Mononuclear cell (primary cell): ENCODE data around the gene EIF2B5. TPM values are rescaled to one million over a fixed set of nuclear protein-coding genes. Genes with fewer than 3 reads are reported as not detected.
A peak's percentile ranks its signal among the peaks of the same experiment; 100 is the strongest.
"Not testable (repeated sequence)": the region's sequence is repeated elsewhere in the genome, so short reads cannot be mapped to it uniquely, and the experiment has no call there.

Experiments used
- H3K27me3 ChIP-seq: 2 replicates; pipeline ENCODE4 v1.6.0; 2011; ENCODE audit warnings: low read length, control low read depth; ENCODE audit not compliant: insufficient read depth
- H3K4me1 ChIP-seq: 2 replicates; pipeline ENCODE4 v1.5.1; 2011; ENCODE audit warnings: mild to moderate bottlenecking, low read length, control low read depth; ENCODE audit not compliant: insufficient read depth
- H3K4me3 ChIP-seq: 2 replicates; pipeline ENCODE4 v1.5.1; 2011; ENCODE audit warnings: mild to moderate bottlenecking, low read length, moderate library complexity
- H3K9me3 ChIP-seq: 2 replicates; pipeline ENCODE4 v1.5.1; 2011; ENCODE audit warnings: low read depth, mild to moderate bottlenecking, control low read depth, low read length
- total RNA-seq: library from RNA; depleted of rRNA; stranded (reverse); fragments of >200 nt; gene quantifications from one replicate; pipeline ENCODE4 v1.2.3, GENCODE V29; 2012

The EIF2B5 gene
- total RNA-seq, 1 donor = 41.0 TPM

DNA sequence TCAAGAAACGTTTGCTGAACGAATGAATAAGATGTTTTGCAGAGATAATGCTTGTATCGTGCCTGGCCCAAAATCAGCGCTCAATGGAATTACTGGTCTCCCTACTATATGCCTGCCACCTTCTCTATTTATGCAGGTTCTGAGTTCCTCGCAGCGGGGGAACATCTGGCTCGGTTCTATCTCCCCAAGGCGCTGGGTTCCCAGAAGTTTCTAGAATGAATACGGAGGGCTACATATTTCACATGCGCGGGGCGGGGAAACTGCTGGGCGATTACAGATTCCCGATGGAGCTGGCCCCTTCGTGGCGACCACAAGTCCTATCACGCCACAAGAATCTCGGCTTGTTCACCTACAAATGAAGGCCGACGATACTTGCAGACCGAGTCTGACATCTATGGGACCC lies 411 bp upstream of the EIF2B5 start:
- Histone ChIP-seq H3K4me3 (peak overlapping the region; percentile 92), H3K27me3 (no peaks in the 10 kb centered on the region), H3K4me1 (peaks cover 32% of the 10 kb centered on the region), H3K9me3 (no peaks in the 10 kb centered on the region)

DNA sequence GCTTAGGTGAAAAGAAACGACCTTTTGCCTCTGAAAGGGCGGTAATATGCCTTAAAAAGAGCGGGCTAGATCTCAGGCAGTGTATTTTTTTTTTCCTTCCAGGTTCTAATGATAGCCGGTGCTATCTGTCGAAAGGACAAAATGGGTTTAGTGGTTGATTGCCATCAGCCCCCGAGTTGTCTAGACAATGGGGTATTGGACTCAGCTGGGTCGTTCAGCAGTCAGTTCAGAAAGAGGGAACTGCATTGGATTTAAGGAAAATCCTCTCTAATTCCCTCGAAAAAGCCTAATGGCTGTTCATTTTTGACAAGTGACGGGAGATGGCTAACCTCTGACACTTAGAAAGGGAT lies 728 bp downstream of the EIF2B5 start:
- H3K4me3 ChIP-seq = peak overlapping the region; percentile 92
- no peaks in the 10 kb centered on the region for H3K9me3 ChIP-seq
- H3K27me3 ChIP-seq = no peaks in the 10 kb centered on the region
- peaks cover 32% of the 10 kb centered on the region for H3K4me1 ChIP-seq

DNA sequence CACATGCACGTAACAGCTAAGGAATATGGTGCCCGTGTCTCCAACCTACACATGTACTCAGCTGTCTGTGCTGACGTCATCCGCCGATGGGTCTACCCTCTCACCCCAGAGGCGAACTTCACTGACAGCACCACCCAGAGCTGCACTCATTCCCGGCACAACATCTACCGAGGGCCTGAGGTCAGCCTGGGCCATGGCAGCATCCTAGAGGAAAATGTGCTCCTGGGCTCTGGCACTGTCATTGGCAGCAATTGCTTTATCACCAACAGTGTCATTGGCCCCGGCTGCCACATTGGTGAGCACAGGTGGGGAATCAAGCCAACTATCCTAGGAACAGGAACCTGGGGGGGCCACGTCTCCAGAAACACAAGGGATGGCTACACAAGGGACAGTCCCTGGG lies 5.3 kb downstream of the EIF2B5 start:
- Histone ChIP-seq H3K27me3 (no peaks in the 10 kb centered on the region), H3K9me3 (no peaks in the 10 kb centered on the region), H3K4me3 (no peak overlapping the region)

DNA sequence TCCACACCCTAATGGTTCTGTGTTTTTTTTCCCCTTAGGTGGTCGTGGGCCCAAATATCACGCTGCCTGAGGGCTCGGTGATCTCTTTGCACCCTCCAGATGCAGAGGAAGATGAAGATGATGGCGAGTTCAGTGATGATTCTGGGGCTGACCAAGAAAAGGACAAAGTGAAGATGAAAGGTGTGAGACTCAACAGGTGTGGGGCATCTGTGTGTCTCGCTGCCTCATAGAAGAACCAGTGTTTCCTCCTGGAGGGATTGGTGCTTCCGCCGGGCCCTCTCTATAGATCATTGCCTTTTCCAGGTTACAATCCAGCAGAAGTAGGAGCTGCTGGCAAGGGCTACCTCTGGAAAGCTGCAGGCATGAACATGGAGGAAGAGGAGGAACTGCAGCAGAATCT lies 7.0 kb downstream of the EIF2B5 start:
- Histone ChIP-seq H3K4me3 (no peak overlapping the region), H3K4me1 (peaks cover 3% of the 10 kb centered on the region), H3K27me3 (no peaks in the 10 kb centered on the region), H3K9me3 (no peaks in the 10 kb centered on the region)

More for the DNA sequence above, 5.3 kb downstream of the EIF2B5 start:
- H3K4me1 ChIP-seq = peaks cover 21% of the 10 kb centered on the region

DNA sequence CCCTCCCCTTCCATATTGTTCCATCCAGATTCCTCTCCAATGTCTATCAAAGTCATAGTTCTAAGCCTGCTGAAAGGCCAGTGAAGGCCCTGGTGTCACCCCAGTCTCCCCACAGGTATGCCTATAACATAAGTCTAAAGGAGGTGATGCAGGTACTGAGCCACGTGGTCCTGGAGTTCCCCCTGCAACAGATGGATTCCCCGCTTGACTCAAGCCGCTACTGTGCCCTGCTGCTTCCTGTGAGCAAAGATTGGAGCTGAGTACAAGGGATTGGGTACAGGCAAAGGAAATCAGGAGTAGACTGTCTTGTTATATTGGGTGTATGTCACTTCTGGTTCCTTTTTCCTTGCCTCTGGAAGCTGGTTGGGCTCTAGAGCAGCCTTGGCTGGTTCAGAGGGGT lies 8.2 kb downstream of the EIF2B5 start:
- Histone ChIP-seq H3K4me3 (no peak overlapping the region), H3K27me3 (no peaks in the 10 kb centered on the region), H3K4me1 (no peaks in the 10 kb centered on the region), H3K9me3 (no peaks in the 10 kb centered on the region)

DNA sequence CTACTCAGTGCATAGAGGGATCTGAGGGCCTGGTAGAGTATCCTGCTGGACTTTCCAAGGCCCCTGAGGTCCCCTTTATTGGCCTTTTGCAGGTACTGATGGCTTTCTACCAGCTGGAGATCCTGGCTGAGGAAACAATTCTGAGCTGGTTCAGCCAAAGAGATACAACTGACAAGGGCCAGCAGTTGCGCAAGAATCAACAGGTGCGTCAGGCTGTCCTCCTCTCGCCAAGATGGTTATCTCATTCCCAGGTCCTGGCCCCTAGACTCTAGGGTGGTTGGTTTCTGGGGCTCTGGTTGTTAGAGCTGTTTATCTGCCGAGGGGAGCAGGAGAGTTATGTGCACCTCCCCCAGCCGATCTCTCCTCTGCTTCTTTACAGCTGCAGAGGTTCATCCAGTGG lies 9.3 kb downstream of the EIF2B5 start:
- Histone ChIP-seq H3K27me3 (no peaks in the 10 kb centered on the region), H3K9me3 (no peaks in the 10 kb centered on the region), H3K4me3 (no peak overlapping the region), H3K4me1 (no peaks in the 10 kb centered on the region)

DNA sequence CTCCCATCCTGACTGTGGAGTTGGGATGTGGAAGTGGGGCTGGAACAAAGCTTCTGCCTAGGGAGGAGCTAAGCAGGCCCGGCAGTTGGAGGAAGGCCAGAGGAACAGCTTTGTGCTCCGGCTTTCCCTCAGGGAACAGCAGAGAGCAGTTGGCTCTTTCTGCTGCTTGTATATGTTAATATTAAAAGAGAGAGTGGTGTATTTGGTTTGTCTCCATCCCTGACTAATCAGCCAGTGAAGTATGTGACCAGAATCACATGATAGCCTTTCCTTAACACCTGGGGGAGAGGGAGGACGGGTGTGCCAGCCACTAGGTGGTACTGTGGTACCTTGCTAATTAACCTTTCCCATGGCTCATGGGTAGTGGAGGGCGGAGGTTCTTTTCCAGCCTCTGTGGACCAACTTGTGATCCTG lies 10.0 kb downstream of the EIF2B5 start:
- Histone ChIP-seq H3K4me3 (no peak overlapping the region), H3K27me3 (no peaks in the 10 kb centered on the region), H3K4me1 (no peaks in the 10 kb centered on the region), H3K9me3 (no peaks in the 10 kb centered on the region)

DNA sequence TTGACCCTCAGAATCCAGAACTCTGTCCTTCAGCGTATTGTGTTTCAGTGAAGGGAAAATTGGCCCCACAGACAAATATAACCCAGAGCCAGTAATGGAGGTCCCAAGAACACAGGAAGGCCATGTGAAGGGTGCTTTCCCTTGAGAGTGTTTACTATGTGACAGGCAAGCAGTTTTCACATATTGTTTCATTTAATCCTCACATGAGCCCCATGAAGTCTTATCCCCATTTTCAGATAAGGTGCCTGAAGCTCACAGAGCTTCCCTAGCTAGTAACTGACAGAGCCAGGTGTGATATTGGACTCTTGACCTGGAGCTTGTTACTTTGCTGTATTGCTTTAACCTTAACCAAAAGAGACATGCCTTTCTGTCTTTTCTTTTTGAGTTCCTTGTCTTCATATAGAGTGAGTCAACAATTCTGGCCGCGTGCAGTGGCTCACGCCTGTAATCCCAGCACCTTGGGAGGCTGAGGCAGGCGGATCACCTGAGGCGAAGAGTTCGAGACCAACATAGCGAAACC lies 10.7 kb downstream of the EIF2B5 start:
- no peaks in the 10 kb centered on the region for H3K9me3 ChIP-seq
- no peaks in the 10 kb centered on the region for H3K4me1 ChIP-seq
- no peak overlapping the region for H3K4me3 ChIP-seq
- no peaks in the 10 kb centered on the region for H3K27me3 ChIP-seq

DNA sequence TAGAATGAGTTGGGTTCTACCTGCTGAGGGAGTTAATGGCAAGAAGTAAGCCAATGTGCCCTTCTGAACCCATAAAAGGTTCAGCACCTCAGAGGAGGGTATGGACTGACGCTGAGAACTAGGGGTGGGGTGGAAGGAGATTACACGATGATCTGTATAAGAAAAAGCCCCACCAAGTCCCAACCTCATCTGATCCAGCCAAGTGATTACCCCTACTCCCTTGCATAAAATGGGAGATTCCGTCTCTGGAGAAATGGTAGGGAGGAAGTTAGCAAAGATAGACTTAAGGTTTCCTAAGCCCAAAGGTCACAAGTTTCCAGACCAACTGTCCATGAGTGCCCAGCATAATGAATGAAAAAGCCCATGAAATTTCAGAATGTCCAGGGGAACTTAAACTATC lies 12.9 kb downstream of the EIF2B5 start:
- no peaks in the 10 kb centered on the region for H3K4me1 ChIP-seq
- no peak overlapping the region for H3K4me3 ChIP-seq
- no peaks in the 10 kb centered on the region for H3K27me3 ChIP-seq
- no peaks in the 10 kb centered on the region for H3K9me3 ChIP-seq

DNA sequence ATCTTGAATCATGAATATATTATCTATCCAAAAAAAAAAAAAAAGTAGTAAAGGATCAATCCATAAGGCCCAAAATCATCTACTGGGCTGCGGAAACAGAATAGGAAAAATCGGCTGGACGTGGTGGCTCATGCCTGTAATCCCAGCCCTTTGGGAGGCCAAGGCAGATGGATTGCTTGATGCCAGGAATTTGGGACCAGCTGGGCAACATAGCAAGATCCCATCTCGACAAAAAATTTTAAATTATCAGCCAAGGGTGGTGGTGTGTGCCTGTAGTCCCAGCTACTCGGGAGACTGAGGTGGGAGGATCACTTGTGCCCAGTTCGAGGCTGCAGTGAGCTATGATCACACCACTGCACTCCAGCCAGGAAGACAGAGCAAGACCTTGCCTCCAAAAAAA lies 14.0 kb downstream of the EIF2B5 start:
- Histone ChIP-seq H3K27me3 (no peaks in the 10 kb centered on the region), H3K9me3 (no peaks in the 10 kb centered on the region), H3K4me3 (no peak overlapping the region), H3K4me1 (no peaks in the 10 kb centered on the region)

DNA sequence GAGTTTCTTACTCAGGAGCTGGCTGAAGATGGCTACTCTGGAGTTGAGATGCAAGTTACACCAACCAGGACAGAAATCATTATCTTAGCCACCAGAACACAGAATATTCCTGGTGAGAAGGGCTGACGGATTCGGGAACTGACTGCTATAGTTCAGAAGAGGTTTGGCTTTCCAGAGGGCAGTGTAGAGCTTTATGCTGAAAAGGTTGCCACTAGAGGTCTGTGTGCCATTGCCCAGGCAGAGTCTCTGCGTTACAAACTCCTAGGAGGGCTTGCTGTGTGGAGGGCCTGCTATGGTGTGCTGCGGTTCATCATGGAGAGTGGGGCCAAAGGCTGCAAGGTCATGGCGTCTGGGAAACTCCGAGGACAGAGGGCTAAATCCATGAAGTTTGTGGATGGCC lies 14.6 kb downstream of the EIF2B5 start:
- not testable (repeated sequence) for H3K9me3 ChIP-seq, H3K4me1 ChIP-seq, H3K27me3 ChIP-seq, H3K4me3 ChIP-seq

DNA sequence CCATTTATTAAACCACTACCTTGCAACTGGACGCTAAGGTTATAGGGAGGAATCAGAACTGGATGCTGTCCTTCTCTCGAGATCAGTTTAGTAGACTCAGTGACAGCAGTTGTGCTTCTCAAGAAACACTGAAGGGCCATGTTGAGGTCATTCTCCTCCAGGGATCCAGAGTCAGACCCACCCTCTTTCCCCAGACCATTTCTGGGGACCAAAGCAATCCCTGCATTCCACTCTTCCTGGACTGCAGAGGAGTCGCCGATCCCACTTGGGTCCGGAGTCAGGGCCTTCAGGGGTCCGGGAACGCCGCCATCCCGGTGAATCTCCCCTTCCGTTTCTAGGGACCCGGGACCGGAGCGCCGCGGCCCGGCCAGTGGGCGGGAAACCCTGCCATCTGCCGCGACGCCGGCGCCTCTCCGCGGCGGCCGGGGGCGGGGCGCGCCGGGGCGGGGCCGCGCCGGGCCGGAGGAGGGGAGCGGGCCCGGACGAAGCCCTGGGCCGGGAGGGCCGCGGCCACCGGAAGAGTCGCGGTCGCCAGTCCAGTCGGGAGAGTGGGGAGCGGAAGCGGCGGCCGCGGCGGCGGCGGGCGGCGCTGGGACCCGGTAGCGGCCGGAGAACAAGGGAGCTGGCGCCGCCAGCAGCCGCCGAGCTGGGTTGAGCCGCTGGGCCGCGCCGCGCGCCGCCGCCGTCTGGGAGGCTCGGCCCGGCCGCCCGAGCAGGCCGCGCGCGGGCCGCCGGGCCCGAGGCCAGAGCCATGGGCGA lies 19.9 kb downstream of the EIF2B5 start, which contains the start of gene DVL3:
Gene DVL3, plus strand, starts transcription at position 493 of the 759 bp plus-strand sequence. Its CDS starts 259 bp downstream, at position 752.
- H3K9me3 ChIP-seq = no peaks in the 10 kb centered on the region
- no peaks in the 10 kb centered on the region for H3K27me3 ChIP-seq
- H3K4me3 ChIP-seq = peak within 1 kb of the TSS; percentile 77
- H3K4me1 ChIP-seq = peaks cover 31% of the 10 kb centered on the region

DNA sequence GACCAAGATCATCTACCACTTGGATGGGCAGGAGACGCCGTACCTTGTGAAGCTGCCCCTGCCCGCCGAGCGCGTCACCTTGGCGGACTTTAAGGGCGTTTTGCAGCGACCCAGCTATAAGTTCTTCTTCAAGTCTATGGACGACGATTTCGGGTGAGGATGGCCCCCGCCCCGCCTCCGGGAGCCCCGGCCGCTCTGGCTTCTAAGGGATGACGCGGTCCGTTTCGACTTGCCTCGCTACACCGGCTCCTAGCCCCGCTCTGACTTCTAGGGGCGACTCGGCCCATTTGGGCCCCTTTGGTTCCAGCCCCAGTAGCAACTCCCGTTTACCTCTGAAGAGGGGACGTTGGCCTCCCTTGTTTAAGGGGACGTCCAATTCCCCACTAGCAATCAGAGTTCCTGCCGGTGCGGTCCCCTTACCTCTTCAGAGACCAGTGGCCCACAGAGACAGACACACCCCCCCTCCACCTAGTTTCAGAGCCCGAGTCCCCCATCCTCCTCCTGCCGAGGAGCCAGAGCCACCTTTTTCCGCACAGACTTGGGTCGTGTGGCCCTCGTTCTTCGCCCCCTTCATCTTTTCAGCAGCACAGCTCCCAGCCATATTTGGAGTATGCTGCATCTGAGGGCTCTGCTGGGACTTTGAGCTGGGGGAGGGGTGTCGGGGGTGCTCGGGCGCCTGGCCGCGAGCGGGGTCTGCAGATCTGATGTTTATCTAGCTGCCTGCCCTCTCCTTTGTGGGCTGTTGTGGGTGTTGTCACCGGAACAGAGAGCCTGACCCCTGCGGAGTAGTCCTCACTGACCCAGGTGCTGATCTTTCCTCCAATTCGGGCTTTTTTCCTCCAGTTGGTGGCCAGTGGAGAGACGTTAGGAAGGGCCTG lies 20.7 kb downstream of the EIF2B5 start:
- H3K4me3 ChIP-seq = peak overlapping the region; percentile 77
- no peaks in the 10 kb centered on the region for H3K9me3 ChIP-seq
- no peaks in the 10 kb centered on the region for H3K27me3 ChIP-seq
- H3K4me1 ChIP-seq = peaks cover 31% of the 10 kb centered on the region

DNA sequence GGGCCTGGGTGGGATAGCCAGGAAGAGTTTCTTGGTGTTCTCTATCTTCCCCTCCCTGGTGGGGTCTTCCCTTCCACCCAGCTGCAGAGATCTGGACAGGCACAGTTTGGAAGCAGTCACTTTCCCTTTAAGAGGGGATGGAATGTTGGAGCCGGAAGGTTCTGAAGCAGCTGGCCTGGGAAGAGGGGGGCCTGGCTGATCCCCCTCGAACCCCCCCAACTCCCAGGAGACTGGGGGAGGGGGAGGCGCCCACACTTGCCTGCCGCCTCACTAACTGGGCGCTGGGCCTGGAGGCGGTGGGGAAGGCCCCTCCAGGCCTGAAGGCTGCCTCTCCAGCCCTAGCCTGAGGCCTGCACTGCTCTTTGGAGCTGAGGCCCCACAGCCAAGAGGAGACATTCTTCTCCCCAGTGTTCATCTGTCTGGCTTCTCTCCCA lies 21.4 kb downstream of the EIF2B5 start:
- Histone ChIP-seq H3K27me3 (no peaks in the 10 kb centered on the region), H3K4me1 (peaks cover 31% of the 10 kb centered on the region), H3K4me3 (peak overlapping the region; percentile 77), H3K9me3 (no peaks in the 10 kb centered on the region)

DNA sequence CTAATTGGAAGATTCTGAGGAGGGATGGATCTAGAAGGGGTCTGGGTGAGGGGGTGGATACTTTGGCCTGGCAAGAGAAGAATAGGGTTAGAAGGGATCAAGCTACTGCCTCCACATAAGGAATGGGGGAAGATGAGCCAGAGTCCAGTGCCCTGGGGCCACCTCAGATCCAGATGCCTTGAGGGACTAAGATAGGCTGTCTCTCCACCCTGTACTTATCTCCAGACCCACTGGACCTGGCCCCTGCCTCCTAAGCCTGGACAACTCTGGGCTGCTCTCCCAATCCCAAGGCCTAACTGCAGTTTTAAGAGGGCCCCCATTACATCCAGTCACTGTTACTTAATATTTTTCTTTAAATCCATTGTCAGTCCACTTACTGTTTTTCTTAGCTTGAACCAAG lies 22.0 kb downstream of the EIF2B5 start:
- peaks cover 31% of the 10 kb centered on the region for H3K4me1 ChIP-seq
- no peaks in the 10 kb centered on the region for H3K9me3 ChIP-seq
- H3K27me3 ChIP-seq = no peaks in the 10 kb centered on the region
- no peak overlapping the region for H3K4me3 ChIP-seq
